ENCODE data around the gene STX4.

GRCh38 chr16:31008551-31008950, 24.8 kb upstream of the STX4 start:
- TF ChIP-seq POLR2A (IDR thresholded peaks at IDR 0.05) (no peak), CTCF (IDR thresholded peaks at IDR 0.05) (no peak)

All from thyroid gland (tissue), 4 donors.